Measurements from ENCODE around the gene PIWIL4.
"Not testable (repeated sequence)": the region's sequence is repeated elsewhere in the genome, so short reads cannot be mapped to it uniquely, and the experiment has no call there.

PIWIL4 gene

DNA sequence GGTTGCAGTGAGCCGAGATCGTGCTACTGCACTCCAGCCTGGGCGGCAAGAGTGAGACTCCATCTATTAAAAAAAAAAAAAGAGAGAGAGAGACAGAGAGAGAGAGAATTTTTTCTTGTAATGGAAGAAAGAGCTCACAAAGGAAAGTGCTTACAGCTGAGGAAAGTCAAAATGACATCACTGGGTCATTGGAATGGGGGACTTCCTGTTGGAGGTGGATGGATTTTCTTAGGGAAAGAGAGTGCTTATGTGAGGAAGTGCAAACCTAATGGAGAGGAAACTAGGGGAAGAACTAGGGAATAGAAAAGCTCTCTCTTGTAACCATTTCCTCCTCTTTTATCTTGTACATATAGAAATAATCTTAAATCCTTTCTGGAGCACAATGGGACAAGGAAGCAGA is 6.3 kb upstream of the PIWIL4 start:
- Histone ChIP-seq H3K4me3 (ENCODE audit: low read length in 2 of 2) (no peak overlapping the region), H3K9ac (ENCODE audit: low read depth in 1 of 2, low read length in 2 of 2) (no peak overlapping the region), H3K27me3 (ENCODE audit: control insufficient read depth in 2 of 2, insufficient read depth in 2 of 2, low read length in 2 of 2) (no peaks in the 10 kb centered on the region), H3K27ac (ENCODE audit: low read depth in 2 of 2, low read length in 2 of 2) (no peak overlapping the region), H3K36me3 (ENCODE audit: control insufficient read depth in 2 of 2, insufficient read depth in 2 of 2, low read length in 2 of 2) (no peaks in the 10 kb centered on the region), H3K9me3 (ENCODE audit: control insufficient read depth in 2 of 2, low read length in 2 of 2) (no peaks in the 10 kb centered on the region), H3K4me1 (ENCODE audit: control insufficient read depth in 2 of 2, insufficient read depth in 2 of 2, low read length in 2 of 2) (peaks cover 0 to 6% of the 10 kb centered on the region in 2 donors)

GRCh38 chr11:94563176-94563847 is 3.9 kb upstream of the PIWIL4 start:
- no peak overlapping the region for H3K9ac ChIP-seq (ENCODE audit: low read depth in 1 of 2, low read length in 2 of 2)
- no peak overlapping the region for H3K27ac ChIP-seq (ENCODE audit: low read depth in 2 of 2, low read length in 2 of 2)
- no peaks in the 10 kb centered on the region for H3K9me3 ChIP-seq (ENCODE audit: control insufficient read depth in 2 of 2, low read length in 2 of 2)
- H3K4me3 ChIP-seq (ENCODE audit: low read length in 2 of 2), result no peak overlapping the region
- H3K36me3 ChIP-seq (ENCODE audit: control insufficient read depth in 2 of 2, insufficient read depth in 2 of 2, low read length in 2 of 2), result no peaks in the 10 kb centered on the region
- peaks cover 0 to 6% of the 10 kb centered on the region in 2 donors for H3K4me1 ChIP-seq (ENCODE audit: control insufficient read depth in 2 of 2, insufficient read depth in 2 of 2, low read length in 2 of 2)
- no peaks in the 10 kb centered on the region for H3K27me3 ChIP-seq (ENCODE audit: control insufficient read depth in 2 of 2, insufficient read depth in 2 of 2, low read length in 2 of 2)

DNA sequence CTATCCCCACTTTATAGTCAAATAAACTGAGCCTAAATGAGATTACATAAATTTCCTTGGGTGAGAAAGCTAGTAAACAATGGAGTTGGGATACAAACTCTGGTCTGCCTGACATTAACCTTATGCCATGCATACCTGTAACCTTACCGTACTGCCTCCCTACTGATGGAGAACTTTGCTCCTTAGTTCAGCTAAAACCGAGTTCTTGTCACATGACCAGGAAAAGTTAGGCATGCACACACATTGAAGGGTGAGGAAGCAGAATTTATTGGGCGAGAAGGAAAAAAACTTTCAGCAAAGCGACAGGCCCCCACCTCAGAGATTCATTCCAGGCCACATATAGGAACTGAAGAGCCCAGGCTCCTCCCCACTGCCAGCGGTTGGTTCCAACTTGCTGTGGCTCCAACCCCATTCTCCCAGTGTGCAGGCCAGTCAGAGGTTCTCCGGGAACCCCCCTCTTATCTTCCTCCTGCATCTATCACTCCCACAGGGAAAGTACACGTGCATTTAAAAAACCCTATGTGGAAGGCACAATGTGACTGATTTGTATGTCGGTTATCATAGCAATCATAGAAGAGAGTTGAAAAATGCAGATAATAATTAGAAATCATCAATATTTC is 3.2 kb upstream of the PIWIL4 start:
- Histone ChIP-seq H3K9me3 (ENCODE audit: control insufficient read depth in 2 of 2, low read length in 2 of 2) (no peaks in the 10 kb centered on the region), H3K36me3 (ENCODE audit: control insufficient read depth in 2 of 2, insufficient read depth in 2 of 2, low read length in 2 of 2) (peaks cover 0 to 2% of the 10 kb centered on the region in 2 donors), H3K27me3 (ENCODE audit: control insufficient read depth in 2 of 2, insufficient read depth in 2 of 2, low read length in 2 of 2) (no peaks in the 10 kb centered on the region), H3K4me1 (ENCODE audit: control insufficient read depth in 2 of 2, insufficient read depth in 2 of 2, low read length in 2 of 2) (peaks cover 0 to 6% of the 10 kb centered on the region in 2 donors), H3K4me3 (ENCODE audit: low read length in 2 of 2) (no peak overlapping the region), H3K9ac (ENCODE audit: low read depth in 1 of 2, low read length in 2 of 2) (no peak overlapping the region), H3K27ac (ENCODE audit: low read depth in 2 of 2, low read length in 2 of 2) (no peak overlapping the region)

DNA sequence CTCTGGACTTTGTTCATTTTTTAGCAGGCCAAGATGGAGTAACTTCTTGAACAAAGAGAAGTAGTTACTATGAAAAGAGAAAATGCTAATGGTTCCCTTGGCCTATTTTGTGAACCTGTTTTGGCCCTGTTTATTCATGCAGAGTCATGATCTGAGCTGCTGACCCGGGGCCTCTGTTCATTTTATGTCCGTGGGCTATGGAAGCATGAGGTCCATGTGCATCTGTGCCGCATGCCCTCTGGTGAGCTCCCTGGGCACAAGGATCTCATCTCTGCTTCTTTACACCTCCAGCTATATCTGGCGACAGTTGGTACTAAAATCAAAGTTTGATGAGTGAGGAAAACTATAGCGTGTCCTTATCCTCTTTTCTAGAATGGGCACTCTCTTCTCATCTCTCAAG is 1.0 kb downstream of the PIWIL4 start:
- no peaks in the 10 kb centered on the region for H3K27me3 ChIP-seq (ENCODE audit: control insufficient read depth in 2 of 2, insufficient read depth in 2 of 2, low read length in 2 of 2)
- H3K36me3 ChIP-seq (ENCODE audit: control insufficient read depth in 2 of 2, insufficient read depth in 2 of 2, low read length in 2 of 2), result peaks cover 0 to 2% of the 10 kb centered on the region in 2 donors
- H3K9ac ChIP-seq (ENCODE audit: low read depth in 1 of 2, low read length in 2 of 2), result no peak overlapping the region
- H3K4me1 ChIP-seq (ENCODE audit: control insufficient read depth in 2 of 2, insufficient read depth in 2 of 2, low read length in 2 of 2), result peaks cover 0 to 6% of the 10 kb centered on the region in 2 donors
- no peak overlapping the region for H3K27ac ChIP-seq (ENCODE audit: low read depth in 2 of 2, low read length in 2 of 2)
- no peaks in the 10 kb centered on the region for H3K9me3 ChIP-seq (ENCODE audit: control insufficient read depth in 2 of 2, low read length in 2 of 2)
- H3K4me3 ChIP-seq (ENCODE audit: low read length in 2 of 2), result no peak overlapping the region

- Histone ChIP-seq H3K27me3 (ENCODE audit: control insufficient read depth in 2 of 2, insufficient read depth in 2 of 2, low read length in 2 of 2) (no peaks in the 10 kb centered on the region), H3K27ac (ENCODE audit: low read depth in 2 of 2, low read length in 2 of 2) (no peak overlapping the region), H3K9me3 (ENCODE audit: control insufficient read depth in 2 of 2, low read length in 2 of 2) (no peaks in the 10 kb centered on the region), H3K36me3 (ENCODE audit: control insufficient read depth in 2 of 2, insufficient read depth in 2 of 2, low read length in 2 of 2) (peaks cover 0 to 2% of the 10 kb centered on the region in 2 donors), H3K9ac (ENCODE audit: low read depth in 1 of 2, low read length in 2 of 2) (no peak overlapping the region), H3K4me3 (ENCODE audit: low read length in 2 of 2) (no peak overlapping the region), H3K4me1 (ENCODE audit: control insufficient read depth in 2 of 2, insufficient read depth in 2 of 2, low read length in 2 of 2) (peaks cover 0 to 3% of the 10 kb centered on the region in 2 donors)
These were observed 1.5 kb downstream of the PIWIL4 start for GRCh38 chr11:94568717-94569116.

DNA sequence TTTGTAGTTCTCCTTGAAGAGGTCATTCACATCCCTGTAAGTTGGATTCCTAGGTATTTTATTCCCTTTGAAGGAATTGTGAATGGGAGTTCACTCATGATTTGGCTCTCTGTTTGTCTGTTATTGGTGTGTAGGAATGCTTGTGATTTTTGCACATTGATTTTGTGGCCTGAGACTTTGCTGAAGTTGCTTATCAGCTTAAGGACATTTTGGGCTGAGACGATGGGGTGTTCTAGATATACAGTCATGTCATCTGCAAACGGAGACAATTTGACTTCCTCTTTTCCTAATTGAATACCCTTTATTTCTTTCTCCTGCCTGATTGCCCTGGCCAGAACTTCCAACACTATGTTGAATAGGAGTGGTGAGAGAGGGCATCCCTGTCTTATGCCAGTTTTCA is 5.8 kb downstream of the PIWIL4 start:
- not testable (repeated sequence) for H3K36me3 ChIP-seq (ENCODE audit: control insufficient read depth in 2 of 2, insufficient read depth in 2 of 2, low read length in 2 of 2); H3K4me3 ChIP-seq (ENCODE audit: low read length in 2 of 2); H3K27ac ChIP-seq (ENCODE audit: low read depth in 2 of 2, low read length in 2 of 2); H3K9me3 ChIP-seq (ENCODE audit: control insufficient read depth in 2 of 2, low read length in 2 of 2); H3K9ac ChIP-seq (ENCODE audit: low read depth in 1 of 2, low read length in 2 of 2); H3K27me3 ChIP-seq (ENCODE audit: control insufficient read depth in 2 of 2, insufficient read depth in 2 of 2, low read length in 2 of 2); H3K4me1 ChIP-seq (ENCODE audit: control insufficient read depth in 2 of 2, insufficient read depth in 2 of 2, low read length in 2 of 2)

GRCh38 chr11:94574193-94574961 is 7.2 kb downstream of the PIWIL4 start:
- no peak overlapping the region for H3K4me3 ChIP-seq (ENCODE audit: low read length in 2 of 2)
- no peak overlapping the region for H3K27ac ChIP-seq (ENCODE audit: low read depth in 2 of 2, low read length in 2 of 2)
- H3K9ac ChIP-seq (ENCODE audit: low read depth in 1 of 2, low read length in 2 of 2), result no peak overlapping the region
- H3K9me3 ChIP-seq (ENCODE audit: control insufficient read depth in 2 of 2, low read length in 2 of 2), result no peaks in the 10 kb centered on the region
- H3K4me1 ChIP-seq (ENCODE audit: control insufficient read depth in 2 of 2, insufficient read depth in 2 of 2, low read length in 2 of 2), result no peaks in the 10 kb centered on the region
- H3K27me3 ChIP-seq (ENCODE audit: control insufficient read depth in 2 of 2, insufficient read depth in 2 of 2, low read length in 2 of 2), result no peaks in the 10 kb centered on the region
- no peaks in the 10 kb centered on the region for H3K36me3 ChIP-seq (ENCODE audit: control insufficient read depth in 2 of 2, insufficient read depth in 2 of 2, low read length in 2 of 2)

DNA sequence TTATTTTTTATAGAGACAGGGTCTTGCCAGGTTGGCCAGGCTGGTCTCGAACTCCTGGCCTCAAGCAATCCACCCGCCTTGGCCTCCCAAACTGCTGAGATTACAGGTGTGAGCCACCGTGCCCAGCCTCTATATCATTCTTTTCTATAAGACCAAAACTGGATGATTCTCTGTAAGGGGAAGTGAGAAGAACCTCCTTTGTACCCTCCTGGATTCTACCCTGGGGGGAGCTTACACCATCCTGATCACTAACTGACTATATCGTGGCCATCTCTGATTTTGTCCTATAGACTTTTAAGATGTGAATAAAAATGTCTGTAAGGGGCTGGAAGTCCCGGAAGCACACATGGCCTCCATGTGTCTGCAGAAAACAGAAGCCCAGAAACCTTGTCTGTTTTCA is 9.1 kb downstream of the PIWIL4 start:
- Histone ChIP-seq H3K27ac (ENCODE audit: low read depth in 2 of 2, low read length in 2 of 2) (no peak overlapping the region), H3K9me3 (ENCODE audit: control insufficient read depth in 2 of 2, low read length in 2 of 2) (no peaks in the 10 kb centered on the region), H3K4me1 (ENCODE audit: control insufficient read depth in 2 of 2, insufficient read depth in 2 of 2, low read length in 2 of 2) (no peaks in the 10 kb centered on the region), H3K27me3 (ENCODE audit: control insufficient read depth in 2 of 2, insufficient read depth in 2 of 2, low read length in 2 of 2) (no peaks in the 10 kb centered on the region), H3K36me3 (ENCODE audit: control insufficient read depth in 2 of 2, insufficient read depth in 2 of 2, low read length in 2 of 2) (no peaks in the 10 kb centered on the region), H3K4me3 (ENCODE audit: low read length in 2 of 2) (no peak overlapping the region), H3K9ac (ENCODE audit: low read depth in 1 of 2, low read length in 2 of 2) (no peak overlapping the region)

GRCh38 chr11:94577841-94578240 is 10.7 kb downstream of the PIWIL4 start:
- no peak overlapping the region for H3K27ac ChIP-seq (ENCODE audit: low read depth in 2 of 2, low read length in 2 of 2)
- no peaks in the 10 kb centered on the region for H3K36me3 ChIP-seq (ENCODE audit: control insufficient read depth in 2 of 2, insufficient read depth in 2 of 2, low read length in 2 of 2)
- H3K27me3 ChIP-seq (ENCODE audit: control insufficient read depth in 2 of 2, insufficient read depth in 2 of 2, low read length in 2 of 2), result no peaks in the 10 kb centered on the region
- no peaks in the 10 kb centered on the region for H3K4me1 ChIP-seq (ENCODE audit: control insufficient read depth in 2 of 2, insufficient read depth in 2 of 2, low read length in 2 of 2)
- H3K4me3 ChIP-seq (ENCODE audit: low read length in 2 of 2), result no peak overlapping the region
- no peaks in the 10 kb centered on the region for H3K9me3 ChIP-seq (ENCODE audit: control insufficient read depth in 2 of 2, low read length in 2 of 2)
- H3K9ac ChIP-seq (ENCODE audit: low read depth in 1 of 2, low read length in 2 of 2), result no peak overlapping the region

- Histone ChIP-seq H3K27me3 (ENCODE audit: control insufficient read depth in 2 of 2, insufficient read depth in 2 of 2, low read length in 2 of 2) (no peaks in the 10 kb centered on the region), H3K36me3 (ENCODE audit: control insufficient read depth in 2 of 2, insufficient read depth in 2 of 2, low read length in 2 of 2) (peaks cover 3 to 5% of the 10 kb centered on the region in 2 donors), H3K4me3 (ENCODE audit: low read length in 2 of 2) (no peak overlapping the region), H3K9ac (ENCODE audit: low read depth in 1 of 2, low read length in 2 of 2) (no peak overlapping the region), H3K27ac (ENCODE audit: low read depth in 2 of 2, low read length in 2 of 2) (no peak overlapping the region), H3K9me3 (ENCODE audit: control insufficient read depth in 2 of 2, low read length in 2 of 2) (no peaks in the 10 kb centered on the region), H3K4me1 (ENCODE audit: control insufficient read depth in 2 of 2, insufficient read depth in 2 of 2, low read length in 2 of 2) (no peaks in the 10 kb centered on the region)
These were observed 14.8 kb downstream of the PIWIL4 start for GRCh38 chr11:94581926-94582325.
